BJ (cell line): ENCODE measurements around the gene CNGA3. TPM values are rescaled to one million over a fixed set of nuclear protein-coding genes. Genes with fewer than 3 reads are reported as not detected.
A peak's percentile ranks its signal among the peaks of the same experiment; 100 is the strongest.

Experiments
- CTCF ChIA-PET: fragments of 350-600 bp; formaldehyde crosslinking; extraction: SDS; loops from one replicate; lab custom pipeline; 2021; ENCODE audit warnings: antibody characterized with exemption, inconsistent platforms; lab: Yijun Ruan, JAX
- POLR2A ChIA-PET: fragments of 300-600 bp; sonication (Branson Sonifier 250); formaldehyde crosslinking; extraction: SDS; loops from one replicate; lab custom pipeline; 2021; ENCODE audit warnings: antibody characterized with exemption; lab: Charles Lee
- DNase-seq: peaks from one replicate; pipeline ENCODE4 v3.0.0-alpha.2; 2011; ENCODE audit warnings: low read depth
- H3K27me3 ChIP-seq: 2 replicates; pipeline ENCODE4 v1.6.0; 2011; ENCODE audit warnings: low read length; ENCODE audit not compliant: control insufficient read depth, insufficient read depth
- H3K36me3 ChIP-seq: 2 replicates; pipeline ENCODE4 v1.5.1; 2011; ENCODE audit warnings: low read length; ENCODE audit not compliant: control insufficient read depth, insufficient read depth
- H3K4me3 ChIP-seq: 2 replicates; pipeline ENCODE4 v1.5.1; 2011; ENCODE audit warnings: low read depth, mild to moderate bottlenecking, control low read depth, low read length
- polyA plus RNA-seq: library from polyadenylated mRNA; depleted of rRNA; stranded (reverse); fragments of >200 nt; gene quantifications from 2 replicates; pipeline ENCODE4 v1.2.3, GENCODE V29; 2011
- TF ChIP-seq, protein P1 (sequence below): IDR thresholded peaks from 2 replicates; pipeline ENCODE4 v1.5.1; 2011; ENCODE audit warnings: low read depth, mild to moderate bottlenecking, control low read depth, inconsistent platforms, low read length, moderate library complexity; ENCODE audit not compliant: insufficient read depth

CNGA3 gene
- polyA plus RNA-seq, 1 experiment = not detected

DNA sequence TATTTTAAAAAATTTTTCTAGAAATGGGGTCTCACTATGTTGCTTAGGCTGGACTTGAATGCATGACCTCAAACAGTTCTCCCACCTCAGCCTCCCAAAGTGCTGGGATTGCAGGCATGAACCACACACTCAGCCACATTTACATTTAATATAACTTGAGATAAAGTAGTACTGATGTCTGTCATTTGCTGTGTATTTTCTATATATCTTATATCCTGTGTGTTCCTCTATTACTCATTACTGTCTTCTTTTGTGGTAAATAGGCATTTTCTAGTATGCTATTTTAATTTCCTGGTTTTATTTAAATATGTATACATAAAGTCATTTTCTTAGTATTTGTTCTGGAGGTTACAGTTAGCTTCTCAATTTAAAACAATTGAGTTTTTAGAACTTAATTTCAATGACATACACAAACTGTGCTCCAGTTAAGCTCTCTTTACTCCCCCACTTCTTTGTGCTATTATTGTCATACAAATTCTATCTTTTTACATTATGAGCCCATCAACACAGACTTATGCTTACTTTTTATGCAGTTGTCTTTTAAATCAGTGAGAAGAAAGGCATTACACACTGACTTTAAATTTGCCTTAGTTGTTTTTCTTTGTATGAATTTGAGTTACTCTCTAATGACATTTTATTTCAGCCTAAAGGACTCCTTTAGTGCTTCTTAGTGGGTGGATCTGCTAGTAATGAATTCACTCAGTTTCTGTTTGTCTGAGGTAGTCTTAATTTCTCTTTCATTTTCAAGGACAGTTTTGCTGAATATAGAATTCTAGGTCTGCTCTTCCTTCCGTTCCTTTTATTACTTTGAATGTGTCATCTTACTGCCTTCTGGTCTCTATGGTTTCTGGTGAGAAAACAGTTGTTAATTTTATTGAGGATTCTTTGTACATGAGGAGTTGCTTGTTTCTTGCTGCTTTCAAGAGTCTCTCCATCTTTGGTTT lies 92.2 kb downstream of the CNGA3 start:
- TF ChIP-seq, protein P1, sequence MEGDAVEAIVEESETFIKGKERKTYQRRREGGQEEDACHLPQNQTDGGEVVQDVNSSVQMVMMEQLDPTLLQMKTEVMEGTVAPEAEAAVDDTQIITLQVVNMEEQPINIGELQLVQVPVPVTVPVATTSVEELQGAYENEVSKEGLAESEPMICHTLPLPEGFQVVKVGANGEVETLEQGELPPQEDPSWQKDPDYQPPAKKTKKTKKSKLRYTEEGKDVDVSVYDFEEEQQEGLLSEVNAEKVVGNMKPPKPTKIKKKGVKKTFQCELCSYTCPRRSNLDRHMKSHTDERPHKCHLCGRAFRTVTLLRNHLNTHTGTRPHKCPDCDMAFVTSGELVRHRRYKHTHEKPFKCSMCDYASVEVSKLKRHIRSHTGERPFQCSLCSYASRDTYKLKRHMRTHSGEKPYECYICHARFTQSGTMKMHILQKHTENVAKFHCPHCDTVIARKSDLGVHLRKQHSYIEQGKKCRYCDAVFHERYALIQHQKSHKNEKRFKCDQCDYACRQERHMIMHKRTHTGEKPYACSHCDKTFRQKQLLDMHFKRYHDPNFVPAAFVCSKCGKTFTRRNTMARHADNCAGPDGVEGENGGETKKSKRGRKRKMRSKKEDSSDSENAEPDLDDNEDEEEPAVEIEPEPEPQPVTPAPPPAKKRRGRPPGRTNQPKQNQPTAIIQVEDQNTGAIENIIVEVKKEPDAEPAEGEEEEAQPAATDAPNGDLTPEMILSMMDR = no peak
- ChIA-PET CTCF (no interaction called here), POLR2A (no interaction called here)

GRCh38 chr2:98441706-98442450 lies 95.6 kb downstream of the CNGA3 start:
- POLR2A ChIA-PET = no interaction called here
- H3K36me3 ChIP-seq = no peaks in the 10 kb centered on the region
- no peak overlapping the region for H3K4me3 ChIP-seq
- H3K27me3 ChIP-seq = peaks cover 2% of the 10 kb centered on the region; the same call in 1 of the 2 replicates
- CTCF ChIA-PET = no interaction called here
- TF ChIP-seq, protein P1 = no peak
- DNase-seq = no peak

More for the DNA sequence above, 92.2 kb downstream of the CNGA3 start:
- H3K36me3 ChIP-seq = no peaks in the 10 kb centered on the region
- DNase-seq = no peak
- no peak overlapping the region for H3K4me3 ChIP-seq
- peaks cover 3% of the 10 kb centered on the region; the same call in 1 of the 2 replicates for H3K27me3 ChIP-seq

GRCh38 chr2:98442488-98442887 lies 96.2 kb downstream of the CNGA3 start:
- POLR2A ChIA-PET = no interaction called here
- CTCF ChIA-PET = no interaction called here

GRCh38 chr2:98444436-98445176 lies 98.3 kb downstream of the CNGA3 start, which contains the start of gene INPP4A:
TSS of gene INPP4A (plus strand) at chr2:98444858. CDS start at chr2:98520049, 75,191 bp downstream.
- ChIA-PET POLR2A (no interaction called here), CTCF (no interaction called here)
- TF ChIP-seq, protein P1 = no peak
- H3K27me3 ChIP-seq = peaks cover 2% of the 10 kb centered on the region; the same call in 1 of the 2 replicates
- no peak for DNase-seq
- peak within 1 kb of the TSS; percentile 74 for H3K4me3 ChIP-seq
- H3K36me3 ChIP-seq = no peaks in the 10 kb centered on the region

More at GRCh38 chr2:98442488-98442887, 96.2 kb downstream of the CNGA3 start:
- DNase-seq = no peak
- peaks cover 2% of the 10 kb centered on the region; the same call in 1 of the 2 replicates for H3K27me3 ChIP-seq
- H3K4me3 ChIP-seq = no peak overlapping the region
- TF ChIP-seq, protein P1 = no peak
- H3K36me3 ChIP-seq = no peaks in the 10 kb centered on the region
